Epithelial cell of proximal tubule (primary cell): ENCODE data around the gene PWWP2B. TPM values are rescaled to one million over a fixed set of nuclear protein-coding genes. Genes with fewer than 3 reads are reported as not detected.

Source experiments
- DNase-seq: peaks from one replicate; pipeline ENCODE4 v3.0.0-alpha.2; 2011; ENCODE audit warnings: low read depth
- H3K4me3 ChIP-seq: 2 replicates; pipeline ENCODE4 v1.5.1; 2011; ENCODE audit warnings: low read depth, mild to moderate bottlenecking, low read length
- total RNA-seq: library from RNA; depleted of rRNA; stranded (reverse); fragments of >200 nt; gene quantifications from 2 replicates; pipeline ENCODE4 v1.2.3, GENCODE V29; 2015
- TF ChIP-seq, protein P1 (sequence below): conservative IDR thresholded peaks from 2 replicates; pipeline ENCODE4 v1.5.1; 2012; ENCODE audit warnings: low read depth, mild to moderate bottlenecking, low read length

The PWWP2B gene
- total RNA-seq, 1 donor from 2014 or later, result 11.0 TPM

DNA sequence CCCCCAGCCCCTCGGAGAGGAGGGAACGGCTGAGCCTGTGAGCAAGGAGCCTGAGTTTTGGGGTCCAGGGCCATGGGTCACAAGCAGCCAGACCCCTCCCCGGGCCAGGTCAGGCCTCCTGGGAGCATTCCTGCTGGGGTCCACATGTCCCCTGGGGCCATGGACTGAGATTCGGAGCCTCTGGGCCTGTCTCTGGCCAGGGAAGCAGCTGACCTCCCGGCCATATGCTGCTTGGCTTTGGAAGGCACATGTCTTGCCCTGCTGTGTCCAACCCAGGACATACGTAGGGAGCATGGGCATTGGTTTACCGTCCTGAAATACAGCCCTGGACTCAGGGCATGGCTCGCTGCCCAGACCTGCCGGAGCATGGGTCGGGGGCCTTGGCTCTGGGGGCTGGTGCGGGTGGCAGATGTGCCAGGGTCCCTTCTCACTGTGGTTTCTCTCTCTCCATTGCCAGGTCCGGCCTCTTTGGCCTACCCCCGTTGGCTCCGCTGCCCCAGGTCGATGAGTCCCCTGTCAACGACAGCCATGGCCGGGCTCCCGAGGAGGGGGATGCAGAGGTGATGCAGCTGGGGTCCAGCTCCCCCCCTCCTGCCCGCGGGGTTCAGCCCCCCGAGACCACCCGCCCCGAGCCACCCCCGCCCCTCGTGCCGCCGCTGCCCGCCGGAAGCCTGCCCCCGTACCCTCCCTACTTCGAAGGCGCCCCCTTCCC, 7.3 kb downstream of the PWWP2B start:
- DNase-seq, result no peak
- H3K4me3 ChIP-seq, result no peak overlapping the region
- TF ChIP-seq, protein P1, sequence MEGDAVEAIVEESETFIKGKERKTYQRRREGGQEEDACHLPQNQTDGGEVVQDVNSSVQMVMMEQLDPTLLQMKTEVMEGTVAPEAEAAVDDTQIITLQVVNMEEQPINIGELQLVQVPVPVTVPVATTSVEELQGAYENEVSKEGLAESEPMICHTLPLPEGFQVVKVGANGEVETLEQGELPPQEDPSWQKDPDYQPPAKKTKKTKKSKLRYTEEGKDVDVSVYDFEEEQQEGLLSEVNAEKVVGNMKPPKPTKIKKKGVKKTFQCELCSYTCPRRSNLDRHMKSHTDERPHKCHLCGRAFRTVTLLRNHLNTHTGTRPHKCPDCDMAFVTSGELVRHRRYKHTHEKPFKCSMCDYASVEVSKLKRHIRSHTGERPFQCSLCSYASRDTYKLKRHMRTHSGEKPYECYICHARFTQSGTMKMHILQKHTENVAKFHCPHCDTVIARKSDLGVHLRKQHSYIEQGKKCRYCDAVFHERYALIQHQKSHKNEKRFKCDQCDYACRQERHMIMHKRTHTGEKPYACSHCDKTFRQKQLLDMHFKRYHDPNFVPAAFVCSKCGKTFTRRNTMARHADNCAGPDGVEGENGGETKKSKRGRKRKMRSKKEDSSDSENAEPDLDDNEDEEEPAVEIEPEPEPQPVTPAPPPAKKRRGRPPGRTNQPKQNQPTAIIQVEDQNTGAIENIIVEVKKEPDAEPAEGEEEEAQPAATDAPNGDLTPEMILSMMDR, result no peak

DNA sequence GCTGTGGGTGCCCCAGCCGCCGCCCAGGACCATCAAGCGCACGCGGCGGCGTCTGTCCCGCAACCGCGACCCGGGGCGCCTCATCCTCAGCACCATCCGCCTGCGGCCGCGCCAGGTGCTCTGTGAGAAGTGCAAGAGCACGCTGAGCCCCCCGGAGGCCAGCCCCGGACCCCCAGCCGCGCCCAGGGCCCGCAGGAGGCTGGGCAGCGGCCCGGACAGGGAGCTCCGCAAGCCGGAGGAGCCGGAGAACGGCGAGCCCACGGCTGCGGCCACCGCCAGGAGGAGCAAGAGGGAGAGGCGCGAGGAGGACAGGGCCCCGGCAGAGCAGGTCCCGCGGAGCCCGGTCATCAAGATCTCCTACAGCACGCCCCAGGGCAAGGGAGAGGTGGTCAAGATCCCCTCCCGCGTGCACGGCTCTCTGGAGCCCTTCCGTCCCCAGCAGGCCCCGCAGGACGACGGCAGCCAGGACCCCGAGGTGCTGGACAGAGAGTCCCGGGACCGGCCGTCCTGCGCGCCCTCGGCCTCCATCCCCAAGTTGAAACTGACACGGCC, 8.0 kb downstream of the PWWP2B start:
- DNase-seq, result no peak
- TF ChIP-seq, protein P1, result no peak
- H3K4me3 ChIP-seq, result no peak overlapping the region

DNA sequence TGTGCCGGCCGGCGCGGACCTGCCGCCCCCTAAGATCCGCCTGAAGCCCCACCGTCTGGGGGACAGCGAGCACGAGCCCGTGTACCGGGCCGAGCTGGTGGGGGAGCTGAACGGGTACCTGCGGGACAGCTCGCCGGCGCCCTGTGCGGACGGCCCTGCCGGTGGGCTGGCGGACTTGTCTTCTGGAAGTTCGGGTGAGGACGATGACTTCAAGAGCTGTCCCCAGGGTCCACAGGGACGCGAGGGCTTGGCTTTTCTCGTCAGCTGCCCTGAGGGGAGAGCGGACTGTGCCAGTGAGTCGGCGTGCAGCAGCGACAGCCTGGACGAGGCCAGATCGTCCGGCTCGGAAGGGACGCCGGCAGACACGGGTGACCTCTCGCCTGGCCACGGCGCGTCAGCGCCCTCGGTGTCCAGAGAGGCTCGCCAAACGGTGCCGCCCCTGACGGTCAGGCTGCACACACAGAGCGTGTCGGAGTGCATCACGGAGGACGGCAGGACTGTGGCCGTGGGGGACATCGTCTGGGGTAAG, 8.5 kb downstream of the PWWP2B start:
- H3K4me3 ChIP-seq, result no peak overlapping the region
- TF ChIP-seq, protein P1, result no peak
- DNase-seq, result no peak

DNA sequence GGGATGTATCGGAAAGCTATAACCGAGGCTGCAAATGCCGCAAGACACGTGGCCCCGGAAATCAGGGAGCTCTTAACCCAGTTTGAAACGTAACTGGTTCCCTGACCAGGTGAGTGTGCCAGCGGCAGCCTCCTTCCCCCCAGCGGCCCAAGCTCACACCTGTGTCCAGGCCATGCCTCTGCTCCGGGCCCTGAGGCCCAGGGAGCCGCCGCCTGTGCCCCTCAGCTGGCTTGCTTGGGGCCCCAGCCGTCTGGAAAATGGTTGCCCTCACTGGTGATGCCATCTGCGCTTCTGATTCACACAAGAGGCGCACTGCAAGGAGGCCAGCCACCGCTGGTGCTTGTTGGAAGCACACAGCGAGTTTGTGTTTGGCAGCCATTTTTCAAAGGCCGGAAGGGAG, 9.2 kb downstream of the PWWP2B start:
- H3K4me3 ChIP-seq, result no peak overlapping the region

DNA sequence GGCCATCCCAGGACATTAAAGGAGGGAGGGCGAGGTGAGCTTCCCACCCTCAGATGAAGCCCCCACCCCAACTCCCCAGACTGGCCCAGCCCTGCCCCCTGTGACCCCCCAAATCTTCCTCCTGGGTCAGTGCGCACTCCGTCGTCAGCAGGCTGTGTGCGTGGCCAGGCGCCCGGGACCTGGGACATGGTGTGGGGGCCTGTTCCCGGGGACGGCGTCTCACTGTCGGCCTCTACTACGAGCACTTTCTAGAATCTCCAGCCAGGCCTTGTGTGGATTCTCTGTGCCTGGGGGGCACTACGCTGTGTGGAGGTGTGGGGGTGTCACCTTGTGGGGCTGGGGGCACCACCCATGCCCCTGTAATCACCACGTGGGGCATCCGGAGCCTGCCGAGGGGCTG, 9.8 kb downstream of the PWWP2B start:
- no peak for DNase-seq
- TF ChIP-seq, protein P1, result no peak
- no peak overlapping the region for H3K4me3 ChIP-seq

More for the DNA sequence above, 9.2 kb downstream of the PWWP2B start:
- TF ChIP-seq, protein P1, result no peak
- DNase-seq, result no peak

DNA sequence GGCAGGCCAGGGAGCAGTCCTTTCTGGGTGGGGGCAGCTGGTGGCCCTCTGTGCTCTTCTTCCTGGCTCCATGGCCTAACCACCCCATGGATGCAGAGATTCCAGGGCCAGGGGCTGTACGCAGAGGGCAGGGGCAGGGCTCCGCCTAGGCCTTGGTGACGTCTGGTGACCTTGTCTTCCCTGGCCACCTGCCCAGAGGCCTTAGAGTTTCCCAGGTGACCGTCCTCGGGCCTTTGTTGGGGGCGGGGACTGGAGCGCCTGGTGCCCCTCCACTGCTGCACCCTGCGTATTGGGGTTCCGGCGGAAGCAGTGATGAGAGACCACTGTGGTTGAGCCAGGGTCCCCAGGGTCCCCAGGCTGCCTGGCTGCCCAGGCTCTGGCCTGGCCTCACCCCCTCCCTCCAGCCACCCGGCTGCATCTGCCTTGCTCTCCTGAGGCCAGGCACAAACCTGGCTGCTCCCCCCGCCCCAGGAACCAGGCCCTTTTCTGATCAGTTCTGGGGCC, 10.3 kb downstream of the PWWP2B start:
- H3K4me3 ChIP-seq, result no peak overlapping the region
- TF ChIP-seq, protein P1, result no peak
- no peak for DNase-seq
